ENCODE measurements around the gene MLYCD.

GRCh38 chr16:83911290-83911689, 12.4 kb downstream of the MLYCD start:
- TF ChIP-seq POLR2A (IDR thresholded peaks at IDR 0.05) (no peak), CTCF (IDR thresholded peaks at IDR 0.05) (no peak)

Measured in uterus (tissue), 2 donors.